ENCODE data around the gene MAP3K7. TPM values are rescaled to one million over a fixed set of nuclear protein-coding genes. Genes with fewer than 3 reads are reported as not detected.

The MAP3K7 gene
- total and polyA plus RNA-seq, 2 donors (not counting 3 experiments of a cell fraction or from before 2014, with no cell fraction given), result 15.3 to 25.6 TPM

DNA sequence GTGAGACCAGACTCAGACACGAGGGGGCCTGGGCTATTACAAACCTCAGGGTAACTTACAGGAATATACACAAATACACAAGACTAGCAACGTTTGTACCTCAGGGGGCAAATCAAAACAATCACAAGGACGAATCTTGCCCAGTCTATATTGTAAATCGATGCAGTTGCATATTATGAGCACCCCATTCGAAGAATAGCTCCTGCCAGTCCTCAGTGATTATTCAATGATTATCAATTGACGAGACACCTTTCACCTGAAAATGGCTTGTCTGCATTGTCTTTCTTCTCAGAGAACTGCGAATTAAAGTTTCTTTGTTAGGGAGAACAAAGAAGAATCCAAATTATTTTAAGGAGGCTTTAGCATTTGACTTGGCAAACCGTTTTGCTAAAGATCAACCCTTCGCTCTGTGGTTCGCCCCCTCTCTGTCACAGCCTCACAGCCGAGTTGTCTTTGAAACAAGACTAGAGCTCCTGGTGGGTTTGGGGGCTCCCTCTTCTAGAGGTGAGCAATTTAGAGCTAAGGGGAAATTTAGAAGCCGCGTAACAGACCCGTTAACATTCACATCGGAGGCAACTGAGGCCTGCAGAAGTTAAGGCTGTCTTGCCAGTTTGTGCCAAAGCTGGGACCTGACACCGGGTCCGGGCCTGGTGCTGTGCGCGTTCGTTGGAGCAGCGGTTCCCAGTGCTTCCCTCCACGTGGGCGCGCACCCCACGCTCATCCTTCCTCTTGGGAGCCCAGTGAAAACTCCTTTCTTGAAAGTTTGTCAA, 24.9 kb upstream of the MAP3K7 start:
- intact Hi-C loops (cut with micrococcal nuclease) (no loop called here), dilution Hi-C loops (cut with MboI; ENCODE audit: extremely low pct_ligation_motif_present, low sequenced_read_pairs) (no loop called here)
- BruUV-seq (replicated peaks), result no TSS peak
- DNase-seq (ENCODE audit: low read depth, low spot score) (no peak), FAIRE-seq (no peak)
- no peaks in the 10 kb centered on the region for H3K9me3 ChIP-seq (replicated peaks; ENCODE audit: control insufficient read depth, insufficient read depth, low read length)
- peak overlapping the region; percentile 5 for H3K9ac ChIP-seq (replicated peaks; ENCODE audit: extremely low read depth, insufficient read depth, low read length)
- H3K4me2 ChIP-seq (ENCODE audit: insufficient read depth, low read length), result peak overlapping the region; percentile 69
- peaks cover 20 to 54% of the 10 kb centered on the region in 2 experiments for H3K27me3 ChIP-seq (ENCODE audit: control insufficient read depth in 2 of 2, insufficient read depth in 2 of 2, low read length in 2 of 2)
- no peaks in the 10 kb centered on the region for H3K79me2 ChIP-seq (ENCODE audit: control insufficient read depth, insufficient read depth, low read length)
- POLR2A ChIA-PET, result no interaction called here
- H3K9me1 ChIP-seq (replicated peaks; ENCODE audit: control insufficient read depth, extremely low read depth, insufficient read depth, low read length), result no peaks in the 10 kb centered on the region
- H3K36me3 ChIP-seq (ENCODE audit: control insufficient read depth in 2 of 2, extremely low read depth in 1 of 2, insufficient read depth in 2 of 2, low read length in 2 of 2), result no peaks in the 10 kb centered on the region
- H2AFZ ChIP-seq (ENCODE audit: low read depth, low read length), result peak overlapping the region; percentile 98
- no peak for TF ChIP-seq POLR2AphosphoS5 (IDR thresholded peaks at IDR 0.05; ENCODE audit: insufficient read depth, low read depth, low read length)
- TF ChIP-seq, protein P1, sequence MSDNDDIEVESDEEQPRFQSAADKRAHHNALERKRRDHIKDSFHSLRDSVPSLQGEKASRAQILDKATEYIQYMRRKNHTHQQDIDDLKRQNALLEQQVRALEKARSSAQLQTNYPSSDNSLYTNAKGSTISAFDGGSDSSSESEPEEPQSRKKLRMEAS (IDR thresholded peaks at IDR 0.05; ENCODE audit: insufficient read depth, insufficient read length), result no peak
- TF ChIP-seq, protein P2, sequence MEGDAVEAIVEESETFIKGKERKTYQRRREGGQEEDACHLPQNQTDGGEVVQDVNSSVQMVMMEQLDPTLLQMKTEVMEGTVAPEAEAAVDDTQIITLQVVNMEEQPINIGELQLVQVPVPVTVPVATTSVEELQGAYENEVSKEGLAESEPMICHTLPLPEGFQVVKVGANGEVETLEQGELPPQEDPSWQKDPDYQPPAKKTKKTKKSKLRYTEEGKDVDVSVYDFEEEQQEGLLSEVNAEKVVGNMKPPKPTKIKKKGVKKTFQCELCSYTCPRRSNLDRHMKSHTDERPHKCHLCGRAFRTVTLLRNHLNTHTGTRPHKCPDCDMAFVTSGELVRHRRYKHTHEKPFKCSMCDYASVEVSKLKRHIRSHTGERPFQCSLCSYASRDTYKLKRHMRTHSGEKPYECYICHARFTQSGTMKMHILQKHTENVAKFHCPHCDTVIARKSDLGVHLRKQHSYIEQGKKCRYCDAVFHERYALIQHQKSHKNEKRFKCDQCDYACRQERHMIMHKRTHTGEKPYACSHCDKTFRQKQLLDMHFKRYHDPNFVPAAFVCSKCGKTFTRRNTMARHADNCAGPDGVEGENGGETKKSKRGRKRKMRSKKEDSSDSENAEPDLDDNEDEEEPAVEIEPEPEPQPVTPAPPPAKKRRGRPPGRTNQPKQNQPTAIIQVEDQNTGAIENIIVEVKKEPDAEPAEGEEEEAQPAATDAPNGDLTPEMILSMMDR (IDR thresholded peaks at IDR 0.05; ENCODE audit: extremely low read depth in 1 of 2, insufficient read depth in 1 of 2, low read depth in 1 of 2, low read length in 2 of 2), result no peak
- CTCF ChIA-PET, result interaction anchor here (1.6 kb wide), 1 partner anchor 10 kb away, joined by 5 read pairs; no protein-coding TSS in a partner anchor
- peaks cover 4% of the 10 kb centered on the region for H3K4me1 ChIP-seq (ENCODE audit: control insufficient read depth, extremely low read depth, insufficient read depth, low read length)
- H4K20me1 ChIP-seq (replicated peaks; ENCODE audit: control insufficient read depth, extremely low read depth, insufficient read depth, low read length), result no peaks in the 10 kb centered on the region
- H3K4me3 ChIP-seq (replicated peaks in 1 of 3; ENCODE audit: insufficient read depth in 1 of 3, low read depth in 1 of 3, low read length in 3 of 3), result peak overlapping the region; percentile 38 to 57 (median 41)
- no peak overlapping the region for H3K27ac ChIP-seq (ENCODE audit: insufficient read depth, low read depth, low read length)

Data from endothelial cell of umbilical vein (primary cell).